ENCODE measurements around the gene DST.
"Not testable (repeated sequence)": the region's sequence is repeated elsewhere in the genome, so short reads cannot be mapped to it uniquely, and the experiment has no call there.

- not testable (repeated sequence) for TF ChIP-seq CTCF (IDR thresholded peaks at IDR 0.05); ZFX (IDR thresholded peaks at IDR 0.05; ENCODE audit: borderline replicate concordance)
These were observed 146.0 kb downstream of the DST start for GRCh38 chr6:56496650-56497049.
